Stimulated activated CD8-positive, alpha-beta memory T cell treated with anti-CD3 and anti-CD28 coated beads, Interleukin-15, amount 100 ng/mL, for 48 hours (primary cell): ENCODE measurements around the gene ATP2C1.
"Not testable (repeated sequence)": the region's sequence is repeated elsewhere in the genome, so short reads cannot be mapped to it uniquely, and the experiment has no call there.

Source experiments
- DNase-seq, 2 donors: peaks; one replicate each; pipeline ENCODE4 v3.0.0-alpha.2; 2020; ENCODE audit warnings: low read depth in 2 of 2

The ATP2C1 gene, protein sequence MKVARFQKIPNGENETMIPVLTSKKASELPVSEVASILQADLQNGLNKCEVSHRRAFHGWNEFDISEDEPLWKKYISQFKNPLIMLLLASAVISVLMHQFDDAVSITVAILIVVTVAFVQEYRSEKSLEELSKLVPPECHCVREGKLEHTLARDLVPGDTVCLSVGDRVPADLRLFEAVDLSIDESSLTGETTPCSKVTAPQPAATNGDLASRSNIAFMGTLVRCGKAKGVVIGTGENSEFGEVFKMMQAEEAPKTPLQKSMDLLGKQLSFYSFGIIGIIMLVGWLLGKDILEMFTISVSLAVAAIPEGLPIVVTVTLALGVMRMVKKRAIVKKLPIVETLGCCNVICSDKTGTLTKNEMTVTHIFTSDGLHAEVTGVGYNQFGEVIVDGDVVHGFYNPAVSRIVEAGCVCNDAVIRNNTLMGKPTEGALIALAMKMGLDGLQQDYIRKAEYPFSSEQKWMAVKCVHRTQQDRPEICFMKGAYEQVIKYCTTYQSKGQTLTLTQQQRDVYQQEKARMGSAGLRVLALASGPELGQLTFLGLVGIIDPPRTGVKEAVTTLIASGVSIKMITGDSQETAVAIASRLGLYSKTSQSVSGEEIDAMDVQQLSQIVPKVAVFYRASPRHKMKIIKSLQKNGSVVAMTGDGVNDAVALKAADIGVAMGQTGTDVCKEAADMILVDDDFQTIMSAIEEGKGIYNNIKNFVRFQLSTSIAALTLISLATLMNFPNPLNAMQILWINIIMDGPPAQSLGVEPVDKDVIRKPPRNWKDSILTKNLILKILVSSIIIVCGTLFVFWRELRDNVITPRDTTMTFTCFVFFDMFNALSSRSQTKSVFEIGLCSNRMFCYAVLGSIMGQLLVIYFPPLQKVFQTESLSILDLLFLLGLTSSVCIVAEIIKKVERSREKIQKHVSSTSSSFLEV

DNA sequence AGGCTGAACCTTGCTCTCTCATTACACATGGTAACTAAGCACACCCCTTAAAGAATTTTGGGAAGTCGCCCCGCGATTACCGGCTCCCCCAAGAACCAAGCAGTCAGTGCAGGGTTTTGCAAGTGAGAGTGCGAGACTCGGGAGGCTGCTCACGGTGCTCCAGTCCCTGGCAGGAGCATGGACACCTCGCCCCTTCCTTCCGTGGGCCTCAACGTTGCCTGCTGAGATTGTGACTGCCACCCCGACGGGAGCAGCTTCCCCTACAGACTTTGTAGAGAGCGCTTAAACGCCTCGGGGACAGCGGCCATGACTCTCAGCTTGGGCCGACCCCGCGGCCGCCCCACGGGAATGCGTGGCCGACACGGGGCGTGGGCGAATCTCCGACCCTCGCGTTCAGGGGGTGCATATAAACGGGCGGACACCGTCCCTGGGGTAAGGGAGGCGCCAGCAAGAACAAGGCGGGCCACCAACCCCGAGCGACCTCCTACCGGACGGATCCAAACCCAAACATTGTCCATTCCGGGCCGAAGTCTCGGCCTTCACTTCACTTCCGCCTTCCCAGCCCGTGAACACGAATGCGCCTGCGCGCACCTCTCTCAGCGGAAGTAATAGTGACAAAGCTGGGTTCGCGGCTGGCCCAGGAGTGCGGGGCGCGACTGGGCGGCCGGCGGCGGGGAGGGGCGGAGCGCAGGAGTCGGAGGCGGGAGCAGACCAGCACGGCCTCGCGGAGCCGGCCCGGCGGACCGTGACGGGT lies at the start of gene ATP2C1:
TSS of gene ATP2C1 (plus strand) at position 709 of the 754 bp plus-strand sequence. CDS start 686 bp downstream, outside the sequence.
- peak; percentile 86 to 88 for DNase-seq

- no peak for DNase-seq
Measured at GRCh38 chr3:130844462-130844861, 49.4 kb upstream of the ATP2C1 start.

- no peak for DNase-seq
Measured at GRCh38 chr3:130846181-130846580, 47.7 kb upstream of the ATP2C1 start.

GRCh38 chr3:130849091-130849552 lies 44.8 kb upstream of the ATP2C1 start:
- DNase-seq, result no peak

DNA sequence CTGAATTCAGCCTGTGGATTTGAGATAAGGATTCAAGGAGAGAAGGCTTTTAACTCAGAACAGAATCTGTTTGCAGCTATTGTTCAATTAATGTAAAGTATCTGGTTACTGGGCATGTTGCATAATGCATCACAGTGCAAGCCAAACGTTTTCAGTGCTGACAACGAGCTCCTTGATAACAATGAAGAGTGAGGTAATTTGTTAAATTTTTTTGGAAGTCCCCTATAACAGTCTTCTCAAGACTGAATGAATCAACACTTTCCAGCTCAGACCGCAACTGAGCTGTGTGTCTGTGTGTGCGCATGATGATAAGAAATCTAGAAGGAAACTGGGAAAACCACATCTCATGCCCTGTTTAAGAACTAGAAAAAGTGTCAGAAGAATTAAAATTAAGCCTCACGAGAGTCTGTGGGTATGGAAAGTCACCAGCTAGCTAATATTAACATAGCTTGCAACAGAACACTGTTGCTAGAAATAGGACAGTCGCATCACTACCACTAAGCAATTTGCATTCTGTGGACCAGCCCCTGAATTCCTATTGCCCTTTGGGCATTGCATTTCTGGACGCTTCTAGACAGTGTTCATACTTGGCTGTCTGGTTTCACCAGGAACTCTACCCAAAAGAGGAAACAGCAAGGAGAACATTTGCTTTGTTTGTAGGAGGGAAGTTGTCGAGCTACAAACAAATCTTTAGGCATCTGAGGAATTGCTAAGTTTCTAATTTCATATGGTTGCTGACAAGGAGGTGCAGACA lies 43.7 kb upstream of the ATP2C1 start:
- DNase-seq, result peak; percentile 27 to 32

- no peak for DNase-seq
Measured at GRCh38 chr3:130850843-130851242, 43.0 kb upstream of the ATP2C1 start.

- DNase-seq, result no peak
Measured at GRCh38 chr3:130851277-130851676, 42.6 kb upstream of the ATP2C1 start.

DNA sequence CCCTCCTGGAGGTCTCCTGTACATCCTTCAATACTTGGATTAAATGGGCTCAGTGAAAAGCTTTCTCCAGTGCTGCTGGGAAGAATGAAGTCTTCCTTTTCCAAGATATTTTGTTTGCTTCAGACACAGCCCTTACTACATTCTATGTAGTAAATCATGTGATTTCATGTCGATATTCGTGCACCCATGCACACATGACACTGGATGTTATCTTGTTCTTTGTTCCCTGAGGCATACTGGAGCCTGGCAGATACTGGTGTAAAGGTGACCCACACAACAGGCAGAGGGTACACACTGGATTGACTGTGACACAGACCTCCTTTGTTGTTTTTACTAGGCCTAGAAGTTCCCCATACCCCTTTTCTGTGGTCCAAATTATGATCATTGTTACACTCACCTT lies 40.3 kb upstream of the ATP2C1 start:
- DNase-seq, result no peak

DNA sequence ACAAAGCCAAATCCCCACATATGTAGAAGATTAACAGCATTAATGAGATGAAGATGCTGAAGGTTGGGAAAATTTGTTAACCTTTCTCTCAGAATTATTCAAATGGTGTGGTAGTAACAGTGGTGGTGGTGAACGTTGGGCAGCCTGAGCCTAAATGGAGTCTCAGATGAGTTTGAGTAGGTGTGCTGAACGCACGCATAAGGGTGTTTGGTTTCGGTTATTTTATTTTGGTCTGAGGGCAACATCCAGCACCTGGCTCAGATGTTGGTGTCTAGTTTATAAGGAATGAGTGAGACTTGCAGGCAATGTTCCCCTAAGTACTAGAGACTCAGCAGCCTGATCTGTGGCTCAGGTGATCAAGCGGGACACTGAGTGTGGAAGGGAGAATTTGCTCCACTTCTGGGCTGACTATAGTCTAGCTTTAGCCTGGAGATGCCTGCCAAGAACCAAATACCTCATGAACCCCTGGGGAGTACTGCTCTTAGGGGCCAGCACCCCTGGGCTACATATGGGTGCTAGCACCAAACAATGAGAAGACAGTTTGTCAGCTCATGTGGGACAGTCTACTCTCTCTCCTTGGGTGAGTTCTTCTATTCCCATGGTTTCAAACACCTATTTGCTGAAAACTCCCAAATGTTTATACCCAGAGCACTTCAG lies 39.5 kb upstream of the ATP2C1 start:
- DNase-seq, result no peak

DNA sequence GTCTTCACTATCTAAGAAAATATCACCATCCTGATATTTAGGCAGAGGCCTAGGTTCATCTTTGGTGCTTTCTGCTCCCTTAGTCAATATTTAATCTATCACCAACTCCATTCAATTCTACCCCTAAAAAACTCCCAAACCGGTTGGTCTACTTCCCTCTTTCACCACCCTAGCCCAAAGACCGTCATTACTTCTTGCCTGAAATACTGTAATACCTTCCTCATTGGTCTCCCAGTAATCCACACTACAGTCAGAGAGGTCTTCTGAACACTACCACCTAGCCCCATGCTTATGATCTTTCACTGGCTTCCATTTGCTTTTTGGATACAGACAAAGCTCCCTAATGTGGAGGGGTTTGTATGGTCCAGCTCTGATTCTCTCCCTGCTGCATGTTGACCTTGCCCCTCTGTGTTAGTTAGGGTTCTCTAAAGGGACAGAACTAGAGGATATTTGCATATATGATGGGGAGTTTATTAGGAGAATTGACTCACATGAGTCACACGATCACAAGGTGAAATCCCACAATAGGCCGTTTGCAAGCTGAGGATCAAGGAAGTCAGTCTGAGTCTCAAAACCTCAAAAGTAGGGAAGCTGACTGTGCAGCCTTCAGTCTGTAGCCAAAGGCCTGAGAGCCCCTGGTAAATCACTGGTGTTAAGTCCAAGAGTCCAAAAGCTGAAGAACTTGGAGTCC lies 36.4 kb upstream of the ATP2C1 start:
- no peak for DNase-seq

DNA sequence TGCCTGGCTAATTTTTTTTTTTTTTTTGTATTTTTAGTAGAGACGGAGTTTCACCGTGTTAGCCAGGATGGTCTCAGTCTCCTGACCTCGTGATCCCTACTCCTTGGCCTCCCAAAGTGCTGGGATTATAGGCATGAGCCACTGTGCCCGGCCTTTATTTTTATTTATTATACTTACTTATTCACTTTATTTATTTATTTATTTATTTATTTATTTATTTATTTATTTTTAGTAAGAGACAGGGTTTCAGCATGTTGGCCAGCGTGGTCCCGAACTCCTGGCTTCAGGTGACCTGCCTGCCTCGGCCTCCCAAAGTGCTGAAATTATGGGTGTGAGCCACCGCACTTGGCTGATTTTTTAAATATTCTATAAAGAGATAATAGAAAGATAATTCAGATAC lies 31.8 kb upstream of the ATP2C1 start:
- DNase-seq, result not testable (repeated sequence)

DNA sequence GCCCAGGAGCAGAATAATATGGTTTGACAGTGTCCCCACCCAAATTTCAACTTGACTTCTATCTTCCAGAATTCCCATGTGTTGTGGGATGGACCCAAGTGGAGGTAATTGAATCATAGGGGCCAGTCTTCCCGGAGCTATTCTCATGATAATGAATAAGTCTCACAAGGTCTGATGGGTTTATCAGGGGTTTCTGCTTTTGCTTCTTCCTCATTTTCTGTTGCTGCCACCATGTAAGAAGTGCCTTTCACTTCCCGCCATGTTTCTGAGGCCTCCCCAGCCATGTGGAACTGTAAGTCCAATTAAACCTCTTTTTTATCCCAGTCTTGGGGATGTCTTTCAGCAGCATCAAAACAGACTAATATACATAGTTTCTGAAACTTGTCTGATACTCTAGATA lies 28.4 kb upstream of the ATP2C1 start:
- no peak for DNase-seq

- no peak for DNase-seq
Measured at GRCh38 chr3:130866327-130866726, 27.6 kb upstream of the ATP2C1 start.

- no peak for DNase-seq
Measured at GRCh38 chr3:130870423-130870822, 23.5 kb upstream of the ATP2C1 start.

GRCh38 chr3:130876594-130876993 lies 17.3 kb upstream of the ATP2C1 start:
- DNase-seq, result no peak

DNA sequence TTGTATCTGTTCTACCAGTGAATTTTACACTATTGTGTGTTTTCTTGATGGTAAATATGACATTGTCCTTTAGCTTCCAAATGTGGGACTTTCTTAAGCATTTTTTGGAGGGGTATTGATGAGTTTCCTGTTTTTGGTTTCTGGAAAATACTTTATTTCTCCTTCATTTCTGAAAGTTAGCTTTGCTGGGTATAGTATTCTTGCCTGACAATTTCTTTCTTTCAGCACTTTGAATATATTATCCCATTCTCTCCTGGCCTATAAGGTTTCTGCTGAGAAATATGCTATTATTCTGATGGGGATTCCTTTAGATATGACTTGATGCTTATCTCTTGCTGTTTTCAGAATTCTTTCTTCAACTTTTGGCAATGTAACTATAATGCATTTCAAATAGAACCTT lies 15.4 kb upstream of the ATP2C1 start:
- DNase-seq, result no peak

- DNase-seq, result no peak
Measured at GRCh38 chr3:130889416-130889946, 4.4 kb upstream of the ATP2C1 start.

DNA sequence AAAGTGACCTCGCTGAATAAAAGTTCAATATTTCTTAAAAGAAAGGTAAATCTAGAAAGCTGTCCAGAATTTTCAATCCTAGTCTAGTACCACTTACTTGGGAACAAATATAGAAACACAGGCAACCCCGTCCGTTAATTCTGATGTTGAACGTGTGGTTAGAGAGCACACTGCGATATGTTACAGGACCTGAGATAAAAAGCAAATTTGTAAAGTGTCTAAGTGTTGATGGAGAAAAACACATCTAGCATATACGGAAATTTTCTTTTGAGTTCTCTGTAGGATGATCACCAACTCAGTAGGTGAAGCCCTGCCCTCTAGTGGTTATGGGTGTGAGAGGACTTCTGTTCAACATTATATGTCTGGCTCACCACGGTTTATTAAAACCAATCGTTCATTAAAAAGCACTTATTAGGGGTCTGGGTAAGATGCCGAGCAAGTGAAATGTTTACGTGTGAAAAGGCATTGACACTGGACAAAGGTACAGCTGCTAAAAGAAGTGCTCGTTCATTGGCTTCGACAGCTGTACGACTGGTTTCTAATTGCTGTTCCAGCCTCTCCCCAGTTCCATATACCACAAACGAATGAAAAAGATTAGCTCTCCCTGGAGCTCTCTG lies 1.0 kb upstream of the ATP2C1 start:
- DNase-seq, result peak; percentile 25 to 28
